Breast epithelium (tissue), 3 donors: Measurements from ENCODE around the gene JCHAIN.

Source experiments
- CTCF ChIP-seq, 3 donors: fragments of 450-650 bp; IDR thresholded peaks; one replicate each; pipeline ENCODE4 v1.5.1; 2016 to 2017; ENCODE audit warnings: antibody characterized with exemption in 3 of 3, mild to moderate bottlenecking in 3 of 3, moderate library complexity in 3 of 3
- POLR2A ChIP-seq: fragments of 450-650 bp; IDR thresholded peaks from one replicate; pipeline ENCODE4 v1.6.1; 2016; ENCODE audit warnings: antibody characterized with exemption, mild to moderate bottlenecking, moderate library complexity

- no peak for TF ChIP-seq POLR2A
- no peak for TF ChIP-seq CTCF (IDR thresholded peaks at IDR 0.05)
These were observed 43.0 kb downstream of the JCHAIN start for GRCh38 chr4:70623323-70623722.
